ENCODE results near the gene PPIG.

DNA sequence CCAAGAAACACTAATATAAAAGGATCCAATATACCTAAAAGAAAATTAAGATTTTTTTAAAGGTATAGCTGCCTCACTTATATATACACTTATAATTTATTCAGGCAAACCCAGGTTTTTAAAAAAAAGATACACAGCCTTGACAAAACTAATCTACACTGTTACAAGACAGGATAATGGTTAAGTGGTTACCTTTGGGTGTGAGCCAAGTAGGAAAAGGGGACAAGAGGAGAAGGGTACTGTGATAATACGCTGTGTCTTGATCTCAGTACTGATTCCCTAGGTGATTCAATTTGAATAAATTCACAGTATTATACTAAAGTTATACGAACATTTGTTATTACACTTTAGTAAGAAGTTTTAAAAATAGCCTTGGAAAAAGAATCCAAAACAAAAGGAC lies 44.0 kb upstream of the PPIG start:
- TF ChIP-seq CTCF (IDR thresholded peaks at IDR 0.05) (no peak), POLR2A (IDR thresholded peaks at IDR 0.05) (no peak), EP300 (IDR thresholded peaks at IDR 0.05) (no peak)

Data from stomach (tissue), 4 donors.